HepG2 (cell line): ENCODE measurements around the gene JOSD2. TPM values are rescaled to one million over a fixed set of nuclear protein-coding genes. Genes with fewer than 3 reads are reported as not detected.

ENCODE experiments used
- ARID5B ChIP-seq: IDR thresholded peaks from 2 replicates; pipeline ENCODE4 v1.4.0; 2020; ENCODE audit warnings: mild to moderate bottlenecking, missing genetic modification reagents
- CBX1 ChIP-seq: IDR thresholded peaks from one replicate; pipeline ENCODE4 v1.6.1; 2016; ENCODE audit warnings: antibody characterized with exemption, low read depth
- HIC2 ChIP-seq: sonication (generic); formaldehyde crosslinking; IDR thresholded peaks from 2 replicates; pipeline ENCODE4 v1.9.0; 2022; ENCODE audit warnings: low read depth, missing genetic modification reagents
- MEF2D ChIP-seq: sonication (generic); formaldehyde crosslinking; IDR thresholded peaks from 2 replicates; pipeline ENCODE4 v1.5.1; 2020; ENCODE audit warnings: mild to moderate bottlenecking, missing genetic modification reagents
- MTA3 ChIP-seq: sonication (generic); formaldehyde crosslinking; IDR thresholded peaks from 2 replicates; pipeline ENCODE4 v1.4.0; 2020; ENCODE audit warnings: missing genetic modification reagents
- NFIC ChIP-seq: IDR thresholded peaks from 2 replicates; pipeline ENCODE4 v1.6.1; 2012; ENCODE audit warnings: mild to moderate bottlenecking, low read length, inconsistent platforms
- PHF21A ChIP-seq: sonication (generic); formaldehyde crosslinking; IDR thresholded peaks from 2 replicates; pipeline ENCODE4 v1.5.0; 2020; ENCODE audit warnings: mild to moderate bottlenecking, missing genetic modification reagents
- PTBP1 ChIP-seq: fragments of 200-400 bp; formaldehyde crosslinking; IDR thresholded peaks from 2 replicates; pipeline ENCODE4 v1.6.1; 2018; ENCODE audit warnings: low read length, low read depth; ENCODE audit not compliant: poor library complexity, severe bottlenecking
- RERE ChIP-seq: IDR thresholded peaks from 2 replicates; pipeline ENCODE4 v1.6.1; 2016; ENCODE audit warnings: low read depth, missing genetic modification reagents, missing compliant biosample characterization
- RFX1 ChIP-seq: fragments of 450-650 bp; IDR thresholded peaks from 2 replicates; pipeline ENCODE4 v1.6.1; 2017
- RFX3 ChIP-seq: IDR thresholded peaks from 2 replicates; pipeline ENCODE4 v1.6.1; 2016; ENCODE audit warnings: missing biosample characterization, missing genetic modification reagents
- STAT6 ChIP-seq: sonication (generic); formaldehyde crosslinking; IDR thresholded peaks from 2 replicates; pipeline ENCODE4 v1.4.0; 2020; ENCODE audit warnings: missing genetic modification reagents, mild to moderate bottlenecking, borderline replicate concordance
- ZC3H4 ChIP-seq: sonication (generic); formaldehyde crosslinking; IDR thresholded peaks from 2 replicates; pipeline ENCODE4 v1.4.0; 2020; ENCODE audit warnings: missing genetic modification reagents, borderline replicate concordance
- ZFX ChIP-seq: sonication (generic); formaldehyde crosslinking; IDR thresholded peaks from 2 replicates; pipeline ENCODE4 v1.4.0; 2020; ENCODE audit warnings: mild to moderate bottlenecking, low read depth, missing genetic modification reagents, moderate library complexity
- ZNF350 ChIP-seq: sonication (generic); formaldehyde crosslinking; IDR thresholded peaks from 2 replicates; pipeline ENCODE4 v1.4.0; 2020; ENCODE audit warnings: mild to moderate bottlenecking, low read depth, missing genetic modification reagents, borderline replicate concordance
- polyA plus RNA-seq, 8 experiments: library from polyadenylated mRNA; depleted of rRNA in 3 of 8; stranded (reverse) in 7 of 8; unstranded in 1 of 8; fragments of >200 nt; fragmentation: Illumina TruSeq in 4 of 8; extraction: Trizol in 4 of 8; gene quantifications; 2 replicates each; pipeline versions ENCODE4 v1.2.1 to v1.2.3, GENCODE V29; 2011 to 2016; ENCODE audit warnings: low read depth in 4 of 8, missing spikeins in 1 of 8, mixed read lengths in 1 of 8; ENCODE audit not compliant: insufficient read depth in 1 of 8
- total RNA-seq, 5 experiments: library from RNA; depleted of rRNA; stranded (reverse); fragments of >200 nt; fragmentation: Illumina TruSeq; extraction: Trizol; gene quantifications; 2 replicates each; pipeline ENCODE4 v1.2.3, GENCODE V29; 2016; ENCODE audit warnings: low read depth in 1 of 5

JOSD2 gene
- total and polyA plus RNA-seq, 2 of the 13 experiments (the other 11 are each of a cell fraction or from before 2014, with no cell fraction given): 2.0 to 4.1 TPM

- TF ChIP-seq RFX1: peak; percentile 50
- 0 out of 2 replicates have a peak, but pooled peaks have one; percentile 43 for TF ChIP-seq HIC2 (CRISPR knock-in tag)
- TF ChIP-seq CBX1: no peak
- TF ChIP-seq PTBP1: no peak
- no peak for TF ChIP-seq RERE (CRISPR knock-in tag)
- no peak for TF ChIP-seq MTA3 (CRISPR knock-in tag)
- 0 out of 2 replicates have a peak, but pooled peaks have one; percentile 37 for TF ChIP-seq ZNF350 (CRISPR knock-in tag)
- TF ChIP-seq ZFX (CRISPR knock-in tag): peak; percentile 84
- TF ChIP-seq RFX3 (CRISPR knock-in tag): peak; percentile 53; the same call in 1 of the 2 replicates
- TF ChIP-seq ARID5B (CRISPR knock-in tag): peak; percentile 34; the same call in 1 of the 2 replicates
- no peak for TF ChIP-seq ZC3H4 (CRISPR knock-in tag)
- no peak for TF ChIP-seq MEF2D (CRISPR knock-in tag)
- TF ChIP-seq STAT6: no peak
- no peak for TF ChIP-seq NFIC
- TF ChIP-seq PHF21A (CRISPR knock-in tag): no peak
Observed at GRCh38 chr19:50513746-50514345, 2.9 kb upstream of the JOSD2 start, which contains the start of gene ASPDH (continued).
